K562 (cell line): Measurements from ENCODE around the gene MYO10.

Experiments
- CTCF ChIP-seq, 3 experiments: IDR thresholded peaks in 2 of 3; conservative IDR thresholded peaks in 1 of 3; 2 replicates each; pipeline ENCODE4 v1.5.1; 2011 to 2012; ENCODE audit warnings: low read length in 3 of 3, mild to moderate bottlenecking in 3 of 3, control low read depth in 2 of 3, improper control_type of control experiment in 1 of 3, inconsistent platforms in 1 of 3, low read depth in 1 of 3, mixed read lengths in 1 of 3, moderate library complexity in 1 of 3; ENCODE audit not compliant: insufficient read depth in 2 of 3
- ZZZ3 ChIP-seq: fragments of 450-650 bp; IDR thresholded peaks from 2 replicates; pipeline ENCODE4 v1.6.1; 2016; ENCODE audit warnings: antibody characterized with exemption, mild to moderate bottlenecking, moderate library complexity

- no peak for TF ChIP-seq CTCF (IDR thresholded peaks at IDR 0.05 in 2 of 3, conservative IDR thresholded peaks at IDR 0.05 in 1 of 3; ENCODE audit: insufficient read depth in 2 of 3, low read depth in 1 of 3, low read length in 3 of 3)
- TF ChIP-seq ZZZ3: no peak
Observed at GRCh38 chr5:16659536-16659935, 276.6 kb downstream of the MYO10 start.
